Trophoblast cell (in vitro differentiated cells and primary cell): ENCODE measurements around the gene IMMT.

Source experiments
- DNase-seq, 2 donors: peaks; one replicate each; pipeline ENCODE4 v3.0.0-alpha.2; 2016
- H2AFZ ChIP-seq: 2 replicates; pipeline ENCODE4 v1.6.1; 2013; ENCODE audit warnings: low read length, moderate library complexity, mild to moderate bottlenecking; ENCODE audit not compliant: insufficient read depth, poor library complexity
- H2AK5ac ChIP-seq: 2 replicates; pipeline ENCODE4 v1.6.1; 2013; ENCODE audit warnings: mild to moderate bottlenecking, low read length
- H2BK120ac ChIP-seq: 2 replicates; pipeline ENCODE4 v1.6.1; 2013; ENCODE audit warnings: low read length, mild to moderate bottlenecking, moderate library complexity; ENCODE audit not compliant: insufficient read depth, poor library complexity
- H2BK12ac ChIP-seq: 2 replicates; pipeline ENCODE4 v1.6.1; 2013; ENCODE audit warnings: mild to moderate bottlenecking, low read length, moderate library complexity
- H2BK5ac ChIP-seq: 2 replicates; pipeline ENCODE4 v1.6.1; 2013; ENCODE audit warnings: low read length, low read depth, moderate library complexity, mild to moderate bottlenecking; ENCODE audit not compliant: poor library complexity
- H3K14ac ChIP-seq: 2 replicates; pipeline ENCODE4 v1.6.1; 2013; ENCODE audit warnings: mild to moderate bottlenecking, low read length
- H3K18ac ChIP-seq: 2 replicates; pipeline ENCODE4 v1.6.1; 2013; ENCODE audit warnings: mild to moderate bottlenecking, low read length
- H3K23ac ChIP-seq: 2 replicates; pipeline ENCODE4 v1.6.1; 2013; ENCODE audit warnings: low read length
- H3K27ac ChIP-seq: 2 replicates; pipeline ENCODE4 v1.5.1; 2013; ENCODE audit warnings: low read depth, mild to moderate bottlenecking, inconsistent platforms, low read length, moderate library complexity
- H3K27me3 ChIP-seq: 2 replicates; pipeline ENCODE4 v1.6.1; 2013; ENCODE audit warnings: inconsistent platforms, mild to moderate bottlenecking, low read length, moderate library complexity; ENCODE audit not compliant: insufficient read depth
- H3K36me3 ChIP-seq, 2 experiments: 1 replicate in 1 of 2; 2 replicates in 1 of 2; pipeline ENCODE4 v1.6.1; 2013; ENCODE audit warnings: low read length in 2 of 2, mild to moderate bottlenecking in 2 of 2, moderate library complexity in 1 of 2; ENCODE audit not compliant: insufficient read depth in 2 of 2, control insufficient read depth in 1 of 2
- H3K4ac ChIP-seq: 2 replicates; pipeline ENCODE4 v1.6.1; 2013; ENCODE audit warnings: low read depth, mild to moderate bottlenecking, low read length, moderate library complexity
- H3K4me1 ChIP-seq, 2 experiments: 1 replicate in 1 of 2; 2 replicates in 1 of 2; pipeline ENCODE4 v1.6.1; 2013; ENCODE audit warnings: low read length in 2 of 2, mild to moderate bottlenecking in 2 of 2, moderate library complexity in 1 of 2; ENCODE audit not compliant: insufficient read depth in 2 of 2, control insufficient read depth in 1 of 2
- H3K4me2 ChIP-seq: 2 replicates; pipeline ENCODE4 v1.6.1; 2013; ENCODE audit warnings: inconsistent platforms, mild to moderate bottlenecking, low read length, moderate library complexity
- H3K4me3 ChIP-seq: 2 replicates; pipeline ENCODE4 v1.5.1; 2013; ENCODE audit warnings: mild to moderate bottlenecking, low read depth, low read length, inconsistent platforms
- H3K79me1 ChIP-seq: one replicate; pipeline ENCODE4 v1.6.1; 2013; ENCODE audit warnings: low read length
- H3K79me2 ChIP-seq: 2 replicates; pipeline ENCODE4 v1.6.1; 2013; ENCODE audit warnings: low read length, mild to moderate bottlenecking; ENCODE audit not compliant: control insufficient read depth, insufficient read depth, poor library complexity
- H3K9ac ChIP-seq: 2 replicates; pipeline ENCODE4 v1.6.1; 2013; ENCODE audit warnings: mild to moderate bottlenecking, low read length
- H3K9me3 ChIP-seq: 2 replicates; pipeline ENCODE4 v1.6.1; 2013; ENCODE audit warnings: low read depth, mild to moderate bottlenecking, control low read depth, inconsistent platforms, low read length; ENCODE audit not compliant: insufficient read depth
- H4K12ac ChIP-seq: 2 replicates; pipeline ENCODE4 v1.6.1; 2013; ENCODE audit warnings: low read depth, mild to moderate bottlenecking, low read length, moderate library complexity
- H4K8ac ChIP-seq: 2 replicates; pipeline ENCODE4 v1.6.1; 2013; ENCODE audit warnings: low read depth, mild to moderate bottlenecking, low read length, moderate library complexity
- H4K91ac ChIP-seq: one replicate; pipeline ENCODE4 v1.6.1; 2013; ENCODE audit warnings: low read depth, mild to moderate bottlenecking, low read length, moderate library complexity
- WGBS: extraction: QIAGEN DNeasy Blood & Tissue Kit; methylation state at CpG from one replicate; pipeline ENCODE4 v1.1.7; 2013; ENCODE audit warnings: missing lambda C conversion rate; ENCODE audit not compliant: insufficient read length, insufficient coverage; ENCODE audit errors: extremely low coverage; 5-methylcytosine and 5-hydroxymethylcytosine counted together

IMMT gene

DNA sequence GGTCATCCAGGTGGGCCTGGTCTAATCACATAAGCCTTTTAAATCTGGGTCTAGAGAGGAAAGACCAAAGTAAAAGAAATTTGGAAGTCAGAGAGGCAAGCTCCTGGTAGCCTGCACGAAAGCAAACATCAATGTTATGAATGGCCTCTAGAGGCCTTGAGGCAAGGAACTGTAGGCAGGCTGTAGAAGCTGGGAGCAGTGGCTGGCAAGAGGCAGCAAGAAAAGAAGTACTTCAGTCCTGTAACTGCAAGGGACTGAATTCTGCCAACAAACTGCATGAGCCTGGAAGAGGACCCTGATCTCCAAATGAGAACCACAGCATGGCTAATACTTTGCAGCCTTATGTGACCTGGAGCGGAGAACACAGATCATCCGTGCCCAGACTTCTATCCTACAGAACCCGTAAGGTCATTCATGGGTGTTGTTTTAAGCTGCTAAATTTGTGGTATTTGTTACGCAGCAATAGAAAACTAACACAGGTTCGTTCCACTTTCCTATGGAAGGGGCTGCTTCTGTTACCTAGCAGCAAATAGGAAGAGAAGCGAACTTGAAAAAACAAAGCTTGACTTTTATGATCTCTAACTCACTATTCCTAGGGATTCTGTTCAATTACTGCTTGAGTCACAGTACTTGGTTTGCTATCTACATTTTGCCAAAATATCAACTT is 1.2 kb downstream of the IMMT start:
- no peak overlapping the region for H4K91ac ChIP-seq
- H4K12ac ChIP-seq: no peak overlapping the region
- DNase-seq: peak in 1 of 2 donors; percentile 36
- H3K14ac ChIP-seq: no peak overlapping the region
- H3K23ac ChIP-seq: no peak overlapping the region
- peak overlapping the region; percentile 98 for H3K4me2 ChIP-seq
- H4K8ac ChIP-seq: no peak overlapping the region
- H2AFZ ChIP-seq: no peak overlapping the region
- no peaks in the 10 kb centered on the region for H3K27me3 ChIP-seq
- H2BK5ac ChIP-seq: no peak overlapping the region
- H3K4me1 ChIP-seq: peaks cover 5 to 9% of the 10 kb centered on the region in 2 experiments
- H3K9ac ChIP-seq: no peak overlapping the region
- H2BK120ac ChIP-seq: no peak overlapping the region
- peaks cover 9% of the 10 kb centered on the region for H3K79me2 ChIP-seq
- no peak overlapping the region for H3K18ac ChIP-seq
- no peak overlapping the region for H2BK12ac ChIP-seq
- H2AK5ac ChIP-seq: no peak overlapping the region
- WGBS: no CpG with 5 or more reads among the region's 7 CpGs
- H3K27ac ChIP-seq: no peak overlapping the region
- H3K4me3 ChIP-seq: no peak overlapping the region
- H3K9me3 ChIP-seq: no peaks in the 10 kb centered on the region
- peaks cover 8% of the 10 kb centered on the region for H3K79me1 ChIP-seq
- no peaks in the 10 kb centered on the region for H3K36me3 ChIP-seq
- peak overlapping the region; percentile 13 for H3K4ac ChIP-seq

DNA sequence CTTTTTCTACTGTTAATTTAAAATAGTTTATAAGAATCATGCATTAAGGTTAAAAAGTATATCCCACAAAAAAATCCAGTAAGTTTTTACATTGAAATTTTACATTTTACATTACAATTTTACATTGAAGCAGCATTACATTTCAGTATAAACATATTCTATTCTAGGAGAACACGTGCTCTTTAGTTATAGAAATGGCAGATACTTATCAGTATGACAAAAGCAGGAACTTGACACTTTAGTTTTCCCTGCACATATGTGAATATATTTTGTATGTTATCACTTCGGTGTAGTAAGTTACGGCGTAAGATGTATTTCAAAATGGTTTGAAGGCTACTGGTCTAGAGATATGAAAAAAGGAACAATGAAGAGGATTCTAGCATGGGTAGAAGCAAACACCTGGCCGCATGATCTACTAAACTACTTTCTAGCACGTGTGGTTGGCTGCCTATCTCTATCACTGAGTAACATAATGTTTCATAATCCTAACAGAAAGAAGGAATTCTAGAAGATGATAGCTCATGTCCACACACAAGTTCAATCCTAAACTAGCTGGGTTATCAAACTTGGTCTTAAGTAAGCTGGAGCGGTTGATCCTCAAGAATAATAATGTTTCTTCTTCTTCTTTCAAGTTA is 5.4 kb downstream of the IMMT start:
- H3K4ac ChIP-seq: no peak overlapping the region
- peaks cover 6% of the 10 kb centered on the region for H3K79me2 ChIP-seq
- H4K12ac ChIP-seq: no peak overlapping the region
- no peak overlapping the region for H2BK12ac ChIP-seq
- no peak overlapping the region for H3K14ac ChIP-seq
- no peak overlapping the region for H4K91ac ChIP-seq
- H4K8ac ChIP-seq: no peak overlapping the region
- no peak overlapping the region for H2BK120ac ChIP-seq
- H3K79me1 ChIP-seq: no peaks in the 10 kb centered on the region
- WGBS: 100% methylated on average over 3 of the region's 7 CpGs
- H2AFZ ChIP-seq: no peak overlapping the region
- no peak overlapping the region for H3K4me2 ChIP-seq
- no peak overlapping the region for H2AK5ac ChIP-seq
- H3K27ac ChIP-seq: no peak overlapping the region
- no peak overlapping the region for H3K23ac ChIP-seq
- no peaks in the 10 kb centered on the region for H3K27me3 ChIP-seq
- no peaks in the 10 kb centered on the region for H3K9me3 ChIP-seq
- no peak overlapping the region for H3K4me3 ChIP-seq
- DNase-seq: no peak
- H3K9ac ChIP-seq: no peak overlapping the region
- H3K36me3 ChIP-seq: peaks cover 3% of the 10 kb centered on the region in 2 experiments
- H2BK5ac ChIP-seq: no peak overlapping the region
- H3K18ac ChIP-seq: no peak overlapping the region
- peaks cover 2 to 4% of the 10 kb centered on the region in 2 experiments for H3K4me1 ChIP-seq

DNA sequence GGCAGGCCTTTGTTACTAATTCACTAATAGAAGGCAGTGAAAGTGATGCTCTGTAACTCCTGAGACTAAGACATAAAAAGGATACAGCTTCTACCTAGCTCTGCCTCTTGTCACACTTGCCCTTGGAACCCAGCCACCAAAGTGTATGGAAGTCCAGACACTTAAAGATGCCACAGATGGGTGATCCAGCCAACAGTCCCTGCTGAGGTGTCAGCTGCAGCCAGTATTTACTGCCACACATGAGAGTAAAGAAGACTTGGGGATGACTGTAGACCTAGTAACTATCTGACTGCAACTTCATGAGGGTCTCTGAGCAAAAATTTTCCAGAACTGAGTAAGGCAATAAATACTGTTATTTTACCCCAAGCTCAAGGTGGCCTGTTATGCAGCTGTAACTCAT is 8.8 kb downstream of the IMMT start:
- Histone ChIP-seq H3K14ac (no peak overlapping the region), H3K23ac (no peak overlapping the region), H3K27ac (no peak overlapping the region), H2BK12ac (no peak overlapping the region), H2BK120ac (no peak overlapping the region), H4K12ac (no peak overlapping the region), H3K9ac (no peak overlapping the region), H3K4me3 (no peak overlapping the region), H3K18ac (no peak overlapping the region), H2AFZ (no peak overlapping the region), H3K9me3 (no peaks in the 10 kb centered on the region), H3K27me3 (no peaks in the 10 kb centered on the region), H3K79me2 (peaks cover 7% of the 10 kb centered on the region), H3K36me3 (peaks cover 3% of the 10 kb centered on the region in 2 experiments), H3K4me1 (peaks cover 0 to 2% of the 10 kb centered on the region in 2 experiments), H3K79me1 (no peaks in the 10 kb centered on the region), H4K8ac (no peak overlapping the region), H2BK5ac (no peak overlapping the region), H3K4ac (no peak overlapping the region), H4K91ac (no peak overlapping the region), H3K4me2 (no peak overlapping the region), H2AK5ac (no peak overlapping the region)
- no peak for DNase-seq

DNA sequence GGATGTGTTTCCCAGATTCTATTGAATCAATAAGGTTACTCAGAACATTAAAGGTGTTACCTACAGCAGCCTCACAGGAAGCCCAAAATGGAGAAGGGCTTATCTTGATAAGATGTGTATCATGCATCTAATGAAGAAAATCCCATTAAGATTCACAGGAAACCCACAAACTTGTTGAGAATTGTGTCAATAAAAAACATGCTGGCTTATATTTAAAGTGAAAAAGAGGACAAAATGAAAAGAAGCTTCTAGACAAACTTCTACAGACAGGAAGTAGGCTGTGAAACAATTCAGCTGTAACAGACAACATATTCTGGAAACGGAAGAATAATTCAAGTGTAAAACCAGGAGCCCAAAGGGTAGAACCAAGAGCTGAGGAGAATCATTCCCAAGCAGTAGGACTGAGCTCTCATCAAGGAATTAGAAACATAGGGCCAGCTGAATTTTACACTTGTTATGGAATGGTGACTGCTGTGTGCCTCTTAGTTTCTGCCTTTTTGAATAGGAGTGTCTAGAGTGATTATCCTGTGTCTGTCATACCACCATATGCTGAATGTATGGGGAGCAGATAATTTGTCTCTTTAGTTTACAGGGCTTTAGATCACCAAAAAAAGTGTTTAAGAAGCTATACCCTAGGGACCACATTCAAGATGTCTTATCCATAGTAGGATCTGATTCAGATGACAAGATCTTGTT is 9.6 kb downstream of the IMMT start:
- WGBS: no CpG with 5 or more reads among the region's 1 CpG
- H3K79me1 ChIP-seq: no peaks in the 10 kb centered on the region

More for the DNA sequence above, 9.6 kb downstream of the IMMT start:
- no peak overlapping the region for H2AK5ac ChIP-seq
- no peaks in the 10 kb centered on the region for H3K9me3 ChIP-seq
- no peak overlapping the region for H4K12ac ChIP-seq
- H3K36me3 ChIP-seq: peaks cover 3% of the 10 kb centered on the region in 2 experiments
- H3K23ac ChIP-seq: no peak overlapping the region
- H3K18ac ChIP-seq: no peak overlapping the region
- H3K27ac ChIP-seq: no peak overlapping the region
- no peak overlapping the region for H2BK120ac ChIP-seq
- H2AFZ ChIP-seq: no peak overlapping the region
- no peak overlapping the region for H4K91ac ChIP-seq
- peaks cover 7% of the 10 kb centered on the region for H3K79me2 ChIP-seq
- no peak overlapping the region for H3K4me3 ChIP-seq
- no peak overlapping the region for H3K4ac ChIP-seq
- H2BK12ac ChIP-seq: no peak overlapping the region
- no peak overlapping the region for H3K9ac ChIP-seq
- H2BK5ac ChIP-seq: no peak overlapping the region
- H4K8ac ChIP-seq: no peak overlapping the region
- no peak for DNase-seq
- H3K4me1 ChIP-seq: peaks cover 0 to 2% of the 10 kb centered on the region in 2 experiments
- no peaks in the 10 kb centered on the region for H3K27me3 ChIP-seq
- no peak overlapping the region for H3K4me2 ChIP-seq
- no peak overlapping the region for H3K14ac ChIP-seq
